Uterus (tissue), 4 donors: ENCODE results near the gene P4HB. TPM values are rescaled to one million over a fixed set of nuclear protein-coding genes. Genes with fewer than 3 reads are reported as not detected.

Source experiments
- DNase-seq, 2 donors: peaks; one replicate each; pipeline ENCODE4 v3.0.0-alpha.2; 2019 to 2020
- H3K27ac ChIP-seq, 2 donors: fragments of 200-600 bp; sonication (generic); 1 replicate in 1 of 2; 2 replicates in 1 of 2; pipeline ENCODE4 v1.5.1; 2016 to 2018
- H3K27me3 ChIP-seq, 2 donors: fragments of 200-600 bp; sonication (generic); one replicate each; pipeline ENCODE4 v1.5.1; 2018 to 2019; ENCODE audit warnings: control low read depth in 1 of 2
- H3K36me3 ChIP-seq, 2 donors: fragments of 200-600 bp; sonication (generic); one replicate each; pipeline ENCODE4 v1.5.1; 2019; ENCODE audit warnings: control low read depth in 1 of 2
- H3K4me1 ChIP-seq, 2 donors: fragments of 200-600 bp; sonication (generic); one replicate each; pipeline ENCODE4 v1.5.1; 2018 to 2019; ENCODE audit warnings: control low read depth in 1 of 2
- H3K4me3 ChIP-seq, 2 donors: fragments of 200-600 bp; sonication (generic); 1 replicate in 1 of 2; 2 replicates in 1 of 2; pipeline ENCODE4 v1.5.1; 2018 to 2019; ENCODE audit warnings: mild to moderate bottlenecking in 1 of 2
- H3K9me3 ChIP-seq, 2 donors: fragments of 200-600 bp; sonication (generic); one replicate each; pipeline ENCODE4 v1.5.1; 2019; ENCODE audit warnings: control low read depth in 1 of 2
- CTCF ChIP-seq, 4 experiments: fragments of 200-600 bp in 2 of 4; fragments of 450-650 bp in 2 of 4; sonication (generic) in 2 of 4; IDR thresholded peaks; one replicate each; pipeline ENCODE4 v1.5.1; 2016 to 2019; ENCODE audit warnings: antibody characterized with exemption in 4 of 4, mild to moderate bottlenecking in 2 of 4, moderate library complexity in 1 of 4
- POLR2A ChIP-seq, 2 donors: fragments of 450-650 bp; IDR thresholded peaks; one replicate each; pipeline ENCODE4 v1.6.1; 2016; ENCODE audit warnings: antibody characterized with exemption in 2 of 2, mild to moderate bottlenecking in 1 of 2, moderate library complexity in 1 of 2
- intact Hi-C: fragments of 100-400 bp; cut with DNase I; formaldehyde crosslinking; loops from one replicate; pipeline ENCODE4 v1.15.1; 2023; ENCODE audit warnings: low total_unique reads
- total RNA-seq, 4 donors: library from RNA; depleted of rRNA in 3 of 4; stranded (reverse); fragments of >200 nt in 3 of 4; gene quantifications; one replicate each; pipeline versions ENCODE4 v1.1.0 to v1.2.4, GENCODE V29; 2014 to 2023
- donor health status: DM: yes; HTN: yes; CAD: no.

P4HB gene
- total RNA-seq, 4 donors from 2014 or later, result 199 to 504 (median 304) TPM

- Histone ChIP-seq H3K9me3 (no peaks in the 10 kb centered on the region), H3K27ac (peak overlapping the region; percentile 96 to 97), H3K36me3 (no peaks in the 10 kb centered on the region), H3K4me3 (peak overlapping the region in 1 of 2 donors; percentile 88), H3K27me3 (no peaks in the 10 kb centered on the region), H3K4me1 (peaks cover 0 to 34% of the 10 kb centered on the region in 2 donors)
- peak; percentile 75 to 83 for DNase-seq
- intact Hi-C loops, result no loop called here
- no peak for TF ChIP-seq CTCF (IDR thresholded peaks at IDR 0.05)
- TF ChIP-seq POLR2A (IDR thresholded peaks at IDR 0.05), result no peak
These were observed 8.4 kb upstream of the P4HB start for GRCh38 chr17:81868674-81869220.

GRCh38 chr17:81867991-81868673 lies 7.8 kb upstream of the P4HB start:
- Histone ChIP-seq H3K9me3 (no peaks in the 10 kb centered on the region), H3K27me3 (no peaks in the 10 kb centered on the region), H3K27ac (peak overlapping the region; percentile 96 to 97), H3K4me1 (peaks cover 0 to 34% of the 10 kb centered on the region in 2 donors), H3K4me3 (no peak overlapping the region), H3K36me3 (no peaks in the 10 kb centered on the region)
- no peak for DNase-seq
- TF ChIP-seq POLR2A (IDR thresholded peaks at IDR 0.05) (no peak), CTCF (IDR thresholded peaks at IDR 0.05) (no peak)
- intact Hi-C loops, result no loop called here

- H3K27me3 ChIP-seq, result no peaks in the 10 kb centered on the region
- peak overlapping the region; percentile 96 to 97 for H3K27ac ChIP-seq
- H3K4me3 ChIP-seq, result no peak overlapping the region
- no peaks in the 10 kb centered on the region for H3K9me3 ChIP-seq
- no peaks in the 10 kb centered on the region for H3K36me3 ChIP-seq
- peaks cover 0 to 34% of the 10 kb centered on the region in 2 donors for H3K4me1 ChIP-seq
- intact Hi-C loops, result no loop called here
- no peak for TF ChIP-seq POLR2A (IDR thresholded peaks at IDR 0.05)
- no peak for TF ChIP-seq CTCF (IDR thresholded peaks at IDR 0.05)
- DNase-seq, result no peak
These were observed 7.0 kb upstream of the P4HB start for GRCh38 chr17:81867170-81867990.

- Histone ChIP-seq H3K4me1 (peaks cover 4 to 34% of the 10 kb centered on the region in 2 donors), H3K27me3 (no peaks in the 10 kb centered on the region), H3K36me3 (no peaks in the 10 kb centered on the region), H3K27ac (peak overlapping the region in 1 of 2 donors; percentile 97), H3K9me3 (no peaks in the 10 kb centered on the region), H3K4me3 (no peak overlapping the region)
- TF ChIP-seq POLR2A (IDR thresholded peaks at IDR 0.05), result no peak
- no peak for TF ChIP-seq CTCF (IDR thresholded peaks at IDR 0.05)
- intact Hi-C loops, result no loop called here
- DNase-seq, result no peak
These were observed 6.3 kb upstream of the P4HB start for GRCh38 chr17:81866440-81867169.
